ENCODE data around the gene BHLHE41. TPM values are rescaled to one million over a fixed set of nuclear protein-coding genes. Genes with fewer than 3 reads are reported as not detected.

BHLHE41 gene
- total RNA-seq, 1 donor from 2014 or later, result not detected

DNA sequence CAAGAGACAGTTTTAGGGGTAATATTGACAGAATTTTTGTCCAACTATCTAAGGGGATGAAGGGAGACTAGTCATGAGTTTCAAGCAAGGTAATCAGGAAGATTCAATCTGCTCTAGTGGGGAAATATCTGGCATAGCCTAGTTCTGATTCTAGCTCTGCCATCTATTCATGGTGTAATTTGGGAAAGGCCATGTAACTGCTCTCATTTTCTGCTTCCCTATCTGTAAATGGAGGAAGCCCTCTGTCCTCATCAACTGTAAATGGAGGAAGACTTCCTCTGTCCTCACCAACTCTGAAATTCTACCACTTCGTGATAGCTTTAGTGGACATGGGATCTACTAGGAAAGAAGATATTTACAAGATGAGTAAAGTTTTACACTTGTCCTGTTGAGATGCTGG is 37.9 kb downstream of the BHLHE41 start:
- intact Hi-C loops (cut with micrococcal nuclease), result no loop called here

DNA sequence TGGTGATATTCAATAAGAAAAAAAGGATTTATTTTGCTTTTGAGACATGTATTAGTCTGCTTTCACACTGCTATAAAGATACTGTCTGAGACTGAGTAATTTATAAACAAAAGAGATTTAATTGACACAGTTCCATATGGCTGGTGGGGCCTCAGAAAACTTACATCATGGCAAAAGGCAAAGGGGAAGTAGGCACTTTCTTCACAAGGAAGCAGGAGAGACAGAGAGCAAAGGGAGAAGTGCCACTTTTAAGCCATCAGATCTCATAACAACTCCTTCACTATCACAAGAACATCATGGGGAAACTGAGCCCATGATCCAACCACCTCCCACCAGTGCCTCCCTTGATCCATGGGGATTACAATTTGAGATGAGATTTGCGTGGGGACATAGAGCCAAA is 43.9 kb downstream of the BHLHE41 start:
- intact Hi-C loops (cut with micrococcal nuclease), result no loop called here

DNA sequence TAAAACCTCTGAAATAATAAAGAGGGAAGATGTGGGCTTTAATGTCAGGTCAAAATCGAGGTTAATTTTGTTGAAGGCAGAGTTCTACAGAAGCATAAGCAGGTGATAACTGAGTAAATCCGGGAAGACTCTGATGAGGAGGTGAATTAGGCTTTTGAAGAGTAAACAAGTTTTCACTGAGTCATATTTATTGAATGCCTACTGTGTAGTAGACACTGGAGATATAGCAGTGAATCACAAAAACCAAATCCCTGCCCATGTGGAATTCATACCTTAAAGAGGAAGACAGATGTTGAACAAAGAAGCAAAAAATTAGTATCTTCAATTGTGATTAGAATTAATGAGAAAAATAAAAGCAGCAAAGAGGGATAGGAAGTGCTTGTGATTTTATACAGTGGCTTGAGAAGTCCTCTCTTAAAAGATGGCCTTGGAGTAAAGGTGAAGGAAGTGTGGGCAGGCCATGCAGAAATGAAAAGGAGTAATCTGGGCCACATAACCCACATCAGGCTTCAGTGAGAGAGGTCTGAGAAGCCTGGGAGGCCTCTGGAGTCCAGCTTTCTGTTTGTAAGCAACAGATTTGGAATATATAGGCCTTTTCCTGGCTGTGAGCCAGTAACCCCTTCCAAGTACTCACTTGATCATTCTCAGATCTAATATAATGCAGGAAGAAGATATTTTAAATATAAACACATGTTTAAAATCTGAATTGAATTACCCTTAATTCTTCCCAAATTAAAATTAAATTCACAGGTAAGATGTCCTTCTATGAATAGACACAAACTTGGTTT is 46.7 kb downstream of the BHLHE41 start:
- intact Hi-C loops (cut with micrococcal nuclease), result no loop called here

Other genes with a start within 250 kb of the BHLHE41 start
- gene RASSF8, start 166.4 kb downstream of the BHLHE41 start, total RNA-seq, result 0.39 and 0.52 TPM in 2 replicates
- gene SSPN, start 70.5 kb upstream of the BHLHE41 start, total RNA-seq, result not detected in 2 replicates